Breast epithelium (tissue), 4 donors: ENCODE measurements around the gene UNK. TPM values are rescaled to one million over a fixed set of nuclear protein-coding genes. Genes with fewer than 3 reads are reported as not detected.
A peak's percentile ranks its signal among the peaks of the same experiment; 100 is the strongest.

ENCODE experiments used
- DNase-seq, 2 donors: peaks; one replicate each; pipeline ENCODE4 v3.0.0-alpha.2; 2019; ENCODE audit warnings: low spot score in 2 of 2
- H3K27ac ChIP-seq, 2 donors: fragments of 200-600 bp; sonication (generic) in 1 of 2; one replicate each; pipeline ENCODE4 v1.5.1; 2016 to 2019; ENCODE audit warnings: mild to moderate bottlenecking in 1 of 2
- H3K27me3 ChIP-seq, 2 donors: fragments of 200-600 bp; sonication (generic) in 1 of 2; one replicate each; pipeline versions ENCODE4 v1.5.1 to v1.6.0; 2017 to 2019; ENCODE audit warnings: control low read depth in 1 of 2, mild to moderate bottlenecking in 1 of 2
- H3K36me3 ChIP-seq: fragments of 200-600 bp; one replicate; pipeline ENCODE4 v1.5.1; 2019
- H3K4me1 ChIP-seq, 2 donors: fragments of 200-600 bp; sonication (generic); one replicate each; pipeline ENCODE4 v1.5.1; 2016 to 2019; ENCODE audit warnings: control low read depth in 1 of 2
- H3K4me3 ChIP-seq, 3 donors: fragments of 200-600 bp; sonication (generic); 1 replicate in 2 of 3; 2 replicates in 1 of 3; pipeline ENCODE4 v1.5.1; 2016 to 2019; ENCODE audit warnings: mild to moderate bottlenecking in 3 of 3, moderate library complexity in 2 of 3
- H3K9me3 ChIP-seq, 2 donors: fragments of 200-600 bp; sonication (generic) in 1 of 2; one replicate each; pipeline ENCODE4 v1.5.1; 2016 to 2019; ENCODE audit warnings: control low read depth in 1 of 2
- CTCF ChIP-seq, 3 donors: fragments of 450-650 bp; IDR thresholded peaks; one replicate each; pipeline ENCODE4 v1.5.1; 2016 to 2017; ENCODE audit warnings: antibody characterized with exemption in 3 of 3, mild to moderate bottlenecking in 3 of 3, moderate library complexity in 3 of 3
- POLR2A ChIP-seq: fragments of 450-650 bp; IDR thresholded peaks from one replicate; pipeline ENCODE4 v1.6.1; 2016; ENCODE audit warnings: antibody characterized with exemption, mild to moderate bottlenecking, moderate library complexity
- POLR2AphosphoS5 ChIP-seq, 3 donors: sonication (generic); formaldehyde crosslinking; IDR thresholded peaks; one replicate each; pipeline ENCODE4 v1.6.1; 2017; ENCODE audit warnings: antibody characterized with exemption in 3 of 3
- intact Hi-C: fragments of 100-400 bp; cut with DNase I; formaldehyde crosslinking; loops from one replicate; pipeline ENCODE4 v1.15.1; 2023; ENCODE audit warnings: low total_unique reads
- total RNA-seq, 3 donors: library from RNA; depleted of rRNA; stranded (reverse); fragments of >200 nt; gene quantifications; one replicate each; pipeline ENCODE4 v1.1.0, GENCODE V29; 2016

UNK gene
- total RNA-seq, 3 donors from 2014 or later: 18.7 to 43.3 (median 28.5) TPM

- no peak for TF ChIP-seq POLR2AphosphoS5 (IDR thresholded peaks at IDR 0.05)
- TF ChIP-seq POLR2A: no peak
- TF ChIP-seq CTCF (IDR thresholded peaks at IDR 0.05): no peak
- H3K4me1 ChIP-seq: peaks cover 0 to under 1% of the 10 kb centered on the region in 2 donors
- H3K9me3 ChIP-seq: no peaks in the 10 kb centered on the region
- no peaks in the 10 kb centered on the region for H3K27me3 ChIP-seq
- H3K36me3 ChIP-seq: peaks cover 9% of the 10 kb centered on the region
- intact Hi-C loops: no loop called here
- no peak for DNase-seq
- peak overlapping the region; percentile 10 to 61 for H3K27ac ChIP-seq
- H3K4me3 ChIP-seq: no peak overlapping the region
Observed at GRCh38 chr17:75814900-75815373, 30.3 kb downstream of the UNK start.

- intact Hi-C loops: no loop called here
- Histone ChIP-seq H3K4me1 (no peaks in the 10 kb centered on the region), H3K27ac (no peak overlapping the region), H3K27me3 (no peaks in the 10 kb centered on the region), H3K36me3 (peaks cover 14% of the 10 kb centered on the region), H3K4me3 (no peak overlapping the region), H3K9me3 (no peaks in the 10 kb centered on the region)
- TF ChIP-seq POLR2AphosphoS5 (IDR thresholded peaks at IDR 0.05): no peak
- no peak for TF ChIP-seq CTCF (IDR thresholded peaks at IDR 0.05)
- no peak for TF ChIP-seq POLR2A
- DNase-seq: no peak
Observed at GRCh38 chr17:75815399-75815798, 30.8 kb downstream of the UNK start.

- Histone ChIP-seq H3K36me3 (peaks cover 15% of the 10 kb centered on the region), H3K4me1 (no peaks in the 10 kb centered on the region), H3K27ac (no peak overlapping the region), H3K4me3 (no peak overlapping the region), H3K9me3 (no peaks in the 10 kb centered on the region), H3K27me3 (no peaks in the 10 kb centered on the region)
- TF ChIP-seq POLR2A (no peak), CTCF (IDR thresholded peaks at IDR 0.05) (no peak), POLR2AphosphoS5 (IDR thresholded peaks at IDR 0.05) (no peak)
- DNase-seq: no peak
- intact Hi-C loops: no loop called here
Observed at GRCh38 chr17:75816693-75817092, 32.1 kb downstream of the UNK start.

- Histone ChIP-seq H3K9me3 (no peaks in the 10 kb centered on the region), H3K27me3 (no peaks in the 10 kb centered on the region), H3K4me1 (peaks cover 4 to 6% of the 10 kb centered on the region in 2 donors), H3K4me3 (no peak overlapping the region), H3K36me3 (peaks cover 12% of the 10 kb centered on the region), H3K27ac (no peak overlapping the region)
- DNase-seq: no peak
- intact Hi-C loops: no loop called here
- TF ChIP-seq POLR2A (no peak), CTCF (IDR thresholded peaks at IDR 0.05) (no peak)
Observed at GRCh38 chr17:75817571-75817970, 33.0 kb downstream of the UNK start.

GRCh38 chr17:75818326-75818885, 33.8 kb downstream of the UNK start:
- Histone ChIP-seq H3K27ac (no peak overlapping the region), H3K36me3 (peaks cover 11% of the 10 kb centered on the region), H3K9me3 (no peaks in the 10 kb centered on the region), H3K27me3 (no peaks in the 10 kb centered on the region), H3K4me1 (peaks cover 4 to 14% of the 10 kb centered on the region in 2 donors), H3K4me3 (no peak overlapping the region)
- no peak for DNase-seq
- intact Hi-C loops: no loop called here
- no peak for TF ChIP-seq POLR2A
- TF ChIP-seq POLR2AphosphoS5 (IDR thresholded peaks at IDR 0.05): no peak
- no peak for TF ChIP-seq CTCF (IDR thresholded peaks at IDR 0.05)
